Measurements from ENCODE around the gene STX8.

DNA sequence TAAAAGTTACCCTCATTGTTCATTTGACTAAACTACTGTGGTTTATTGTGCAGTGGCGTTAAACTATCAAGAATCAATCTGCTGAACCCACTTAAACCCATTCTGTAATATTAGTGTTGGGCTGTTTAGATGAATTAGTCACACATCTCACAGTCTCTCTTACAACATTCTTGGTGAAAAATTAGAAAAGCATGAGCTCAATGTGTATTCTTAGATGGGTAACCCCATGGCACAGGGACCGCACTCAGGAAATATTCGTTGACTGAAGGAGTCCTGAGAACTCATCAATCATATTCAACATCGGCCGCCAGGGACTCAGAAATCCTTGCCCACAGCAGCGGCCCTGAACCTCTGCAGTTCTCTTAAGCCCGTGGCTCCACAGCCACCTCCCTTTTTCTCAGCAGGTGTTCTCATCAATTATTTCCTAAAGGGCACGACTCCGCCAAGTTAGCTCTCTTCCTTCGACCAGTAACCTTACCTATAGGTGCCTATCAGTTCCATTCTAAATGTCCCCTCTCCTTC is 155.6 kb downstream of the STX8 start:
- TF ChIP-seq, protein P1, sequence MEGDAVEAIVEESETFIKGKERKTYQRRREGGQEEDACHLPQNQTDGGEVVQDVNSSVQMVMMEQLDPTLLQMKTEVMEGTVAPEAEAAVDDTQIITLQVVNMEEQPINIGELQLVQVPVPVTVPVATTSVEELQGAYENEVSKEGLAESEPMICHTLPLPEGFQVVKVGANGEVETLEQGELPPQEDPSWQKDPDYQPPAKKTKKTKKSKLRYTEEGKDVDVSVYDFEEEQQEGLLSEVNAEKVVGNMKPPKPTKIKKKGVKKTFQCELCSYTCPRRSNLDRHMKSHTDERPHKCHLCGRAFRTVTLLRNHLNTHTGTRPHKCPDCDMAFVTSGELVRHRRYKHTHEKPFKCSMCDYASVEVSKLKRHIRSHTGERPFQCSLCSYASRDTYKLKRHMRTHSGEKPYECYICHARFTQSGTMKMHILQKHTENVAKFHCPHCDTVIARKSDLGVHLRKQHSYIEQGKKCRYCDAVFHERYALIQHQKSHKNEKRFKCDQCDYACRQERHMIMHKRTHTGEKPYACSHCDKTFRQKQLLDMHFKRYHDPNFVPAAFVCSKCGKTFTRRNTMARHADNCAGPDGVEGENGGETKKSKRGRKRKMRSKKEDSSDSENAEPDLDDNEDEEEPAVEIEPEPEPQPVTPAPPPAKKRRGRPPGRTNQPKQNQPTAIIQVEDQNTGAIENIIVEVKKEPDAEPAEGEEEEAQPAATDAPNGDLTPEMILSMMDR (tag by site-specific recombination; IDR thresholded peaks at IDR 0.05) = no peak
- TF ChIP-seq SETDB1 (IDR thresholded peaks at IDR 0.05; ENCODE audit: insufficient read length, low read length) = no peak

Data from HEK293 (cell line).